Thoracic aorta (tissue), 2 donors: Measurements from ENCODE around the gene ICE2. TPM values are rescaled to one million over a fixed set of nuclear protein-coding genes. Genes with fewer than 3 reads are reported as not detected.

ENCODE experiments used
- ATAC-seq: fragments of 150-250 bp; one replicate; pipeline ENCODE4 v1.8.0; 2017; ENCODE audit warnings: low read depth; ENCODE audit not compliant: insufficient number of reproducible peaks, low FRiP score
- DNase-seq: peaks from one replicate; pipeline ENCODE4 v3.0.0-alpha.2; 2020; ENCODE audit warnings: low spot score
- H3K27ac ChIP-seq, 2 donors: fragments of 200-600 bp; sonication (generic); 1 replicate in 1 of 2; 2 replicates in 1 of 2; pipeline ENCODE4 v1.5.1; 2016; ENCODE audit warnings: mild to moderate bottlenecking in 2 of 2, moderate library complexity in 2 of 2
- H3K27me3 ChIP-seq: fragments of 200-600 bp; sonication (generic); replicated peaks from 2 replicates; pipeline ENCODE4 v1.6.0; 2016; ENCODE audit warnings: mild to moderate bottlenecking; ENCODE audit not compliant: insufficient read depth
- H3K36me3 ChIP-seq: fragments of 200-600 bp; sonication (generic); one replicate; pipeline ENCODE4 v1.5.1; 2016
- H3K4me1 ChIP-seq, 2 donors: fragments of 200-600 bp; sonication (generic); 1 replicate in 1 of 2; 2 replicates in 1 of 2; pipeline versions ENCODE4 v1.5.1 to v1.6.0; 2016; ENCODE audit warnings: low read depth in 2 of 2, mild to moderate bottlenecking in 1 of 2; ENCODE audit not compliant: control insufficient read depth in 1 of 2
- H3K4me3 ChIP-seq: fragments of 200-600 bp; sonication (generic); 2 replicates; pipeline ENCODE4 v1.5.1; 2016; ENCODE audit warnings: mild to moderate bottlenecking
- H3K9me3 ChIP-seq: fragments of 200-600 bp; sonication (generic); 2 replicates; pipeline ENCODE4 v1.5.1; 2016
- CTCF ChIP-seq: fragments of 200-600 bp; sonication (generic); IDR thresholded peaks from one replicate; pipeline ENCODE4 v1.5.1; 2019; ENCODE audit warnings: antibody characterized with exemption
- total RNA-seq, 2 donors: library from RNA; depleted of rRNA; stranded (reverse); fragments of >200 nt; gene quantifications; one replicate each; pipeline versions ENCODE4 v1.1.0 to v1.2.3, GENCODE V29; 2016

ICE2 gene
- total RNA-seq, 2 donors from 2014 or later: 19.4 to 57.2 TPM

DNA sequence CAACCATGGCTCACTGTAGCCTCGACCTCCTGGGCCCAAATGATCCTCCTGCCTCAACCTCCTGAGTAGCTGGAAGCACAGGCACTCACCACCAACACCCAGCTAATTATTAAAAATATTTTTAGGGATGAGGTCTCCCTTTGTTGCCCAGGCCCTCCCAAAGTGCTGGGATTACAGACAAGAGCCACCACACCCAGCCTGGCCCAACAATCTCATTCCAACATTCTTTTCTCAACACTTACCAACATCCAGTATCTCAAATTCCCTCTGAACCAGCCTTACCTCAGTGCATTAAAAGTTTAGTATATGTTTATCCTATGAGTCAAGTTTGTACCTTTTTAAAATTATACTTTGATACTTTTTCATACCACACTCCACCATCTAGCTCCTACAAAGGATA, 106.2 kb downstream of the ICE2 start:
- H3K4me3 ChIP-seq: no peak overlapping the region
- no peak for TF ChIP-seq CTCF
- no peak for ATAC-seq
- peaks cover 7% of the 10 kb centered on the region for H3K36me3 ChIP-seq
- DNase-seq: no peak
- no peaks in the 10 kb centered on the region for H3K9me3 ChIP-seq
- no peaks in the 10 kb centered on the region for H3K27me3 ChIP-seq
- peak overlapping the region; percentile 91 to 92 for H3K27ac ChIP-seq
- peaks cover 84 to 90% of the 10 kb centered on the region in 2 donors for H3K4me1 ChIP-seq

DNA sequence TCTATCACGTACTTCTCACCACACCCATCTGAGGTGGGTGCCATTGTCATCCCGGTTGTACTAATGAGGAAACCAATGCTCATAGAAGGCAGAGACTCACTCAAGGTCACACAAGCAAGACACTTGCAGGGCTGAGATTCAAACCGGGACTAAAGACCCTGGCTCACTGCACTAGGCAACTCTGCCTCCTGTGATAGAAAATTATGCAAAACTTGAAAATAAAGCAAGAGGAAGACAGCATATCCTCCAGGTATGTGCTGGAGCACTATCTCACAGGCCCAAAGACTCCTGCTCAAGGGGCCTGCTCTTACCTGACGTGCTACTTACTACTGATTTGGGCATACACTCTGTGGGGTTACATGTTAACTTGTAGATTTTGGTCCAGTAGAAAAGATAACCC, 106.7 kb downstream of the ICE2 start:
- H3K4me1 ChIP-seq: peaks cover 80 to 89% of the 10 kb centered on the region in 2 donors
- no peak overlapping the region for H3K4me3 ChIP-seq
- no peaks in the 10 kb centered on the region for H3K9me3 ChIP-seq
- H3K36me3 ChIP-seq: peaks cover 7% of the 10 kb centered on the region
- peak overlapping the region; percentile 91 to 92 for H3K27ac ChIP-seq
- H3K27me3 ChIP-seq: no peaks in the 10 kb centered on the region
- no peak for ATAC-seq
- no peak for TF ChIP-seq CTCF
- DNase-seq: no peak

DNA sequence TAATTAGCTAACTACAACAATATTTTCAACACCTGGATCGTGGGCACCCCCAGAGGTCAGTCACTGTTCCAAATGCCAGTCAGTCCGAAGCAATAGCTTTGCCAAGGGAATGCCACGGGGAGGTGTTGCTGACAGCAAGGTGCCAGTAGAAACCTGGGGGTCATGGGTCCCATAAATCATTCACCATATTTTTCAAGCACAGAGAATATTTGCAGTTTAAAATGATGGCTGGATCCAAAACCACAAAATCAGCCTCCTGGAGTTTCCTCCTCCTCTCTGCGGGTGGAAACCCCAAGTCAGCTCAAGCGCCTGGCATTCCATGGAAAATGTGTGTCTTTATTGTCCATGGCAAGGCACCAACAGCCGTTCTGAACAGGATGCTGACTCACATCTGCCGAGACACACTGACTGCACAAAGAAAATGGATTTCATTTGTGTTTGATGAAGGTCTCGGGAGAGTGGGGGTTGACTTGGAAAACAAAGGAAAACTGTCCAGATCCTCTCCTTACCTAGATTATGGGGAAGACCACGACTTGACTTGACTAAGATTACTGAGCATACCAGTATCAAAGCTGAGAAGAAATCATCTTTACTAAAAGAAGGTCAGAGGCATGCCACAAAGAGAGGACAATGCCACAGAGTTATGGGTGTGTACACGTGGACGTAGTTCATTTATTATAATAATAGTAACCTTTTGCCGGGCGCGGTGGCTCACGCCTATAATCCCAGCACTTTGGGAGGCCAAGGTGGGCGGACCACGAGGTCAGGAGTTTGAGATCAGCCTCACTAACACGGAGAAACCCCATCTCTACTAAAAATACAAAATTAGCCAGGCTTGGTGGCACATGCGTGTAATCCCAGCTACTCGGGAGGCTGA, 107.5 kb downstream of the ICE2 start:
- H3K27me3 ChIP-seq: no peaks in the 10 kb centered on the region
- no peaks in the 10 kb centered on the region for H3K9me3 ChIP-seq
- TF ChIP-seq CTCF: no peak
- DNase-seq (peak; percentile 77), ATAC-seq (peak; percentile 71)
- peaks cover 72 to 81% of the 10 kb centered on the region in 2 donors for H3K4me1 ChIP-seq
- peaks cover 2% of the 10 kb centered on the region for H3K36me3 ChIP-seq
- H3K4me3 ChIP-seq: peak overlapping the region; percentile 45
- H3K27ac ChIP-seq: peak overlapping the region; percentile 91 to 92

DNA sequence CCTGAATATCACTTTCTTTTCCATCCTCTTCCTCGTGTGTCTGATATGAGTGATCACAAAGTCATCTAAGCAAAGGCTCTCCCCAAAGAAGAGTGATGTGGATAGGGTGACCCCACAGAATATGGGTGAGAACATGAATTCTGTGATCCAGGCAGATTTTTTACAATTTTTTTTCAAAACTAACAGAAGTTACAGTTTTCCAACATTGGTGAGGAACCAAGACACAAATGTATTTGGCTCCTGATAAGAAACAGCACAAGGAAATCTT, 108.1 kb downstream of the ICE2 start:
- H3K27ac ChIP-seq: peak overlapping the region; percentile 91 to 92
- no peak for TF ChIP-seq CTCF
- H3K4me1 ChIP-seq: peaks cover 66 to 75% of the 10 kb centered on the region in 2 donors
- H3K9me3 ChIP-seq: no peaks in the 10 kb centered on the region
- no peak for ATAC-seq
- H3K36me3 ChIP-seq: no peaks in the 10 kb centered on the region
- H3K4me3 ChIP-seq: peak overlapping the region; percentile 34
- no peaks in the 10 kb centered on the region for H3K27me3 ChIP-seq
- no peak for DNase-seq

DNA sequence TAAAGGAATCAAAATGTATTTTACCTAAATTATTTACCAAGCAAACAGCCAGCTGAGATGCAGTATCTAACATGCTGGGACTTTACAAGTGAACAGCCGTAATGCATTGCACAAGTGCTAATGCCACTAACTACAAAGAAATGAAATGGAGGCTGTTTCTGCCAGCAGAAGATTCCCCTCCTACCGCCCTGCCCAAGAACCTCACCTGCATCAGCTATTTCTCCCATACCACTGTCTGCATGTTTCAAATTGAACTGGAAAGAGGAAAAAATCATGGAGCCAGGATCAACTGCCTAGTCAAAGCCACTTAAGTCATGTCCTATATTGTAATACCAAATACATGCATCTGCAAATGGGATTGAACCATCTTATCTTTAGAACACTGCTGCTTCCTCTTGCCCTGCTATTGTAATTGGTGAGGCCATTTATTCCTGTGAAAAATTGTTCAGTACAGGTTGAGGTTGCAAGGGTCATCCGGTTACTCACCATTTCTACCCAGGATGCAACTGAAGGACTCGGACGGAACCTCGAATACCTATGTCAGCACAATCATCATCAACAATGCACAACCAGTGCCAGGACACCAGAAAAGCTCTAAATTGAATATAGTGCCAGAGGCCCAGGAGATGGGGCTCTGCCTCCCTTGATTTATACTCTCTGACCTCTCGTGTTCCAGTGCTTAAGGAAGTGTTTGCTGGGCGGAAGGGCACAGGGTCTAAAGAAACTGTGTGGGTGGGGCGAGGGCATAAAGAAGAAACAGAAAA, 108.7 kb downstream of the ICE2 start:
- DNase-seq (no peak), ATAC-seq (no peak)
- Histone ChIP-seq H3K27ac (peak overlapping the region; percentile 91 to 92), H3K4me3 (peak overlapping the region; percentile 34), H3K9me3 (no peaks in the 10 kb centered on the region), H3K4me1 (peaks cover 61 to 71% of the 10 kb centered on the region in 2 donors), H3K36me3 (no peaks in the 10 kb centered on the region), H3K27me3 (no peaks in the 10 kb centered on the region)
- no peak for TF ChIP-seq CTCF
